RWPE1 (cell line): ENCODE results near the gene ASB1.

Experiments
- CTCF ChIA-PET: fragments of 350-600 bp; sonication (Branson Sonifier 250); formaldehyde crosslinking; extraction: SDS; loops from one replicate; lab custom pipeline; 2021; lab: Yijun Ruan, JAX
- POLR2A ChIA-PET: fragments of 400-600 bp; formaldehyde crosslinking; extraction: SDS; loops from one replicate; lab custom pipeline; 2020; ENCODE audit warnings: antibody characterized with exemption; ENCODE audit not compliant: low non-redundant PET; lab: Yijun Ruan, JAX
- DNase-seq: peaks from one replicate; pipeline ENCODE4 v3.0.0; 2012; ENCODE audit warnings: low spot score
- H3K27ac ChIP-seq: fragments of 450-650 bp; 2 replicates; pipeline ENCODE4 v1.5.1; 2017
- TF ChIP-seq, protein P1 (sequence below): fragments of 450-650 bp; conservative IDR thresholded peaks from 2 replicates; pipeline ENCODE4 v1.5.1; 2017; ENCODE audit warnings: low read depth, mild to moderate bottlenecking

The ASB1 gene

DNA sequence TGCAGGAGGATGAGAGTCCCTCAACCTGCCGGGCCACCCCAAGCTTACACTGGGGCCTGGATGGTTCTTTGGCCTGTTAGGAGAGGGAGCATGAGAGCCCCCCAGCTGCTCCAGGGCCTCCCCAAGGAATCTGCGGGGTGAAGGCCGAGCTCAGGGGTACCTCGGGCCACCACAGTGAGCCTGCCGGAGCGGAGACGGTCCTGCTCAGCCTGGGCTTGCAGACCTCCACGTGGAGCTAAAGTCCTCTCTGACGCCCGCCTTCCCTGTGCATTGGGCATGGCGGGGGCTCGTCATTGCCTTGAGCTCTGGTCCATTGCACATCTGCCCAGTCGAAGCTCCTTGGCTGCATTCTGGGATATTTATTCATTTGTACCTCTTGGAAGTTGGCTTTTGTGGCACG is 62.7 kb downstream of the ASB1 start:
- no peak overlapping the region for H3K27ac ChIP-seq
- ChIA-PET POLR2A (interaction anchor here (0.5 kb wide), 1 partner anchor 707 kb away, joined by 4 read pairs; no protein-coding TSS in a partner anchor), CTCF (interaction anchor here (0.6 to 2.0 kb wide), 2 partner anchors 24 to 213 kb away, joined by 3 to 6 read pairs; no protein-coding TSS in a partner anchor)
- TF ChIP-seq, protein P1, sequence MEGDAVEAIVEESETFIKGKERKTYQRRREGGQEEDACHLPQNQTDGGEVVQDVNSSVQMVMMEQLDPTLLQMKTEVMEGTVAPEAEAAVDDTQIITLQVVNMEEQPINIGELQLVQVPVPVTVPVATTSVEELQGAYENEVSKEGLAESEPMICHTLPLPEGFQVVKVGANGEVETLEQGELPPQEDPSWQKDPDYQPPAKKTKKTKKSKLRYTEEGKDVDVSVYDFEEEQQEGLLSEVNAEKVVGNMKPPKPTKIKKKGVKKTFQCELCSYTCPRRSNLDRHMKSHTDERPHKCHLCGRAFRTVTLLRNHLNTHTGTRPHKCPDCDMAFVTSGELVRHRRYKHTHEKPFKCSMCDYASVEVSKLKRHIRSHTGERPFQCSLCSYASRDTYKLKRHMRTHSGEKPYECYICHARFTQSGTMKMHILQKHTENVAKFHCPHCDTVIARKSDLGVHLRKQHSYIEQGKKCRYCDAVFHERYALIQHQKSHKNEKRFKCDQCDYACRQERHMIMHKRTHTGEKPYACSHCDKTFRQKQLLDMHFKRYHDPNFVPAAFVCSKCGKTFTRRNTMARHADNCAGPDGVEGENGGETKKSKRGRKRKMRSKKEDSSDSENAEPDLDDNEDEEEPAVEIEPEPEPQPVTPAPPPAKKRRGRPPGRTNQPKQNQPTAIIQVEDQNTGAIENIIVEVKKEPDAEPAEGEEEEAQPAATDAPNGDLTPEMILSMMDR: no peak
- DNase-seq: no peak

DNA sequence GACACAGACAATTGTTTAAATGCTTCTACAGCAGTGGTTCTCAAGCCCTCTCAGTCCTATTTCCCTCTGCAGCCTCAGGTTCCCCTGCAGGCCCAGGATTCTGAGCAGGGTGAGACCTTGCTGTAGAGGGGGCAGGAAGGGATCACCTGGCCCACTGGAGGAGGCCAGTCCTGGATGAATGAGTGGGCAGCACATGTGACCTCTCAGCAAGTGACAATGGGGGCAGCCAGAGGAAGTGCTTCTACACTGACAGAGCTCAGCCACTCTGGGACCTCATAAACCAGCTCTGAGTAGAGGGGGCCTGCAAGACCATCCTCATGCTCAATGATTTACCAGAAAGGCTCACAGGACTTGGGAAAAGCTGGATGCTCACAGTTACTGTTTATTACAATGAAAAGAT is 63.2 kb downstream of the ASB1 start:
- DNase-seq: no peak
- TF ChIP-seq, protein P1: no peak
- POLR2A ChIA-PET: interaction anchor here (0.5 kb wide), 1 partner anchor 707 kb away, joined by 4 read pairs; no protein-coding TSS in a partner anchor
- H3K27ac ChIP-seq: no peak overlapping the region
- CTCF ChIA-PET: interaction anchor here (2.0 kb wide), 1 partner anchor 24 kb away, joined by 6 read pairs; no protein-coding TSS in a partner anchor

DNA sequence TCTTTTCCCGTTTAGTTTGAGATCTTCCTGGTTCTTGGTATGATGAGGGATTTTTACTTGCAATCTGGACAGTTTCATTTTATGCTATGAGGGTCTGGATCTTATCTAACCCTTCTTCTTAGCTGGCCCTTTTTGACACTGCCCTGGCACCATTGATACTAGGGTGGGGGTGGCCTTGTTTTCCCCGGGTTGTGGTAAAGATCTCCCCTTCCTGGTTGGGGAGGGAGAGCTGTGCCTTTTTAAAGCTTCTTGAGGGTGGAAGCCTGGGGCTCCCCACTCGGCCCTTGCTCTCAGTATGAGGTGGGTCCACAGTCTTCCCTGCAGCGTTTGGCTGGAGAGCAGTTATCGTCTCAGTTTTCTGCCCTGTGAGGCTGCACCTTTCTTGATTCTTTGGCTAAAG is 66.1 kb downstream of the ASB1 start:
- no peak for DNase-seq
- H3K27ac ChIP-seq: no peak overlapping the region
- TF ChIP-seq, protein P1: no peak
- CTCF ChIA-PET: interaction anchor here (0.9 kb wide), 1 partner anchor 24 kb away, joined by 3 read pairs; no protein-coding TSS in a partner anchor
- POLR2A ChIA-PET: no interaction called here

DNA sequence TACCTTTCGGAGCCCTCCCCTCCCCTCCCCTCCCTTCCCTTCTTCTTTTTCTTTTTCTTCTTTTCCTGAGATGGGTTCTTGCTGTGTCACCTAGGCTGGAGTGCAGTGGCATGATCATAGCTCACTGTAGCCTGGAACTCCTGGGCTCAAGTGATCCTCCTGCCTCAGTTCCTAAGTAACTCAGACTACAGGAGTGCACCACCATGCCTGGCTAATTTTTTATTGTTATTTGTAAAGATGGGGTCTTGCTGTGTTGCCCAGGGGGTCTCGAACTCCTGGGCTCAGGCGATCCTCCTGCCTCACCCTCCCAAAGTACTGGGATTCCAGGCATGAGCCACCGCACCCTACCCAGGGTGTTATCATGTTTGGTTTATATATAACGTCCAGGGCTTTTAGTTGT is 66.7 kb downstream of the ASB1 start:
- H3K27ac ChIP-seq: no peak overlapping the region
- POLR2A ChIA-PET: no interaction called here
- TF ChIP-seq, protein P1: no peak
- DNase-seq: no peak
- CTCF ChIA-PET: interaction anchor here (0.9 kb wide), 1 partner anchor 24 kb away, joined by 3 read pairs; no protein-coding TSS in a partner anchor

DNA sequence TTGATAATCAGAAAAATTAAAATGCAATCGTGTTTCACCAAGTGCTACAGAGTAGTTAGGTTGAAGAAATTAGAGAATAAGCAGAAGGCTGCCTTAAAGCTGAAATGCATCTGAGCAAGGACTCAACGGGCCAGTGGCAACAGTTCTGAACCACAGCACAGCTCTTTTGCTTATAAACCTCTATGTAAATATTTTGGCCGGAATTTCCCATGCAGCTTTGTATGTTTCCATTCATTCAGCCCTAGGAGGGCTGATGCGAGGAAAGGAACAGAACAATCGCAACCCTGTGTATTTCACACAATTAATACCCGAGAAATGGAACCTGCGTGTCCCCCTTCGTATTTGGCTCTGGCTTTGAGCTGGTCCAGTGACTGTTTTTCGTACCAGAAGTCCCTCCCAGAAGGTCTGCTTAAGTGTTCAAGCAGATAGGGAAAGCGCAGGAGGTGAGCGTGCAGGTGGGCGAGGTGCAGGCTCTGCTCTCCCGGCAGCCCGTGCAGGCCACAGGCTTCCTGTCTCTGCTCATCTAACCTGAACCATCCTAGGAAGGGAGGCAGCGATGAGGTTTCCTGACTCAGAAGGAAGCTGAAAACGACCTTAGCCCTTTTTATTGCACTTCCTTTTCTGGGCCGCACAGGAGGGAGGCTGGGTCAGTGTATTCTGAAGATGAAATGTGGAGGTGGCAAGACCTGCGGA is 67.3 kb downstream of the ASB1 start:
- TF ChIP-seq, protein P1: no peak
- no peak for DNase-seq
- ChIA-PET CTCF (interaction anchor here (0.6 kb wide), 1 partner anchor 224 kb away, joined by 5 read pairs; no protein-coding TSS in a partner anchor), POLR2A (no interaction called here)
- no peak overlapping the region for H3K27ac ChIP-seq

DNA sequence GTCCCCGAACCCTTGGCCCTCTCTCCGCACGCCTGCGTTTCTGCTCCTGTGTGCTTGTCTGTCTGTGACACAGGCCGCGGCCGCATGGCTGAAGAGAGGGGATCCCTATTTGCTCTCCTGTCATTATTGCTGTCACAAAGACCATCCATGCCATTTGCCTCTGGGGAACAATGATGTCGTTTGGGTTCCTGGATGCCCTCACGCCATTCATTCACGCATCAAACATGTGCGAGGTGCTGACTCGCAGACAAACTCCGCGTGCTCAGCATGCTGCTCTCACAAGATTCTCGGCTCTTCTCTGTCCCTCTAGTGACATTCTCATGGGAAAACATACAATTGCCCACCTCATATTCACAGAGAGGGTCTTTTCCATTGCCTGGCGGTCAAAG is 67.8 kb downstream of the ASB1 start:
- no peak overlapping the region for H3K27ac ChIP-seq
- POLR2A ChIA-PET: no interaction called here
- TF ChIP-seq, protein P1: no peak
- DNase-seq: no peak
- CTCF ChIA-PET: interaction anchor here (0.6 kb wide), 1 partner anchor 224 kb away, joined by 5 read pairs; no protein-coding TSS in a partner anchor
